NCI-H2081 (cell line): ENCODE measurements around the gene ZFYVE9.

Experiments used
- DNase-seq, 2 experiments: peaks; one replicate each; lab custom pipeline; 2025; lab: John Stamatoyannopoulos, UW

Gene ZFYVE9

GRCh38 chr1:52334906-52335528, 193.1 kb downstream of the ZFYVE9 start:
- DNase-seq, result no peak

DNA sequence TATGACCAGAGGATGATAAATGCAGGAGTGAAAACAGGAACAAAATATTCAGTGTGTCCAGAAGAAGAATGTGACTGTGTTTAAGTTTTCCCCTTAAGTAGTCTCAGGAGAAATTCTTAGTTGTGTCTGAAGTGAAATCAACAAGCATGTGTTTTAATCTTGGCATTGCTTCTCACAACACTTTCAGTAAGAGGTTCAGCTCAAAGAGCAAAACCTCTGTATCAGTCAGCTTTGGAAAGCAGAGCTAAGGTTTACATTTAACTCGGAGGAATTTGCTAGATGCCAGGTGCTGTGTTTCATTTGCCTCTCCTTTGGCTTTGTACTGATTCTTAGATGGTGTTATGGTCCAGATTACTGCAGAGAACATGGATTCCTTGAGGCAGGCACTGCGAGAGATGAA, 195.6 kb downstream of the ZFYVE9 start:
- DNase-seq, result no peak

- no peak for DNase-seq
Observed at GRCh38 chr1:52341655-52342260, 199.9 kb downstream of the ZFYVE9 start.

DNA sequence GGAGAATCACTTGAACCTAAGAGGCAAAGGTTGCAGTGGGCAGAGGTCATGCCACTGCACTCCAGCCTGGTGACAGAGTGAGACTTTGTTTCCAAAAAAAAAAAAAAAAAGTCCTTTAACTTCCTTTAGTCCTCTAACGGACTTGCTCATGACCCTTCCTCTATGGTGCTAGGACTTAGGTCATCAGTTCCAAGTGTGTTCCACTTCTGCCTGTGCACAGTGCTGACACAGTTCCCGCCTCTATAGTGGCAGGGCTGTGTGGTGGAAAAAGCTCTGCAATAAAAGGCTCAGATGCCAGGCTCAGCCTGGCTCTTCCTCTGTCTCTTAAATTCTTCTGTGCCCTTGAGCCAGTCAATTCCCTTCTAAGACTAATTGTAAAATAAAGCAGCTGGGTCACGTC, 202.1 kb downstream of the ZFYVE9 start:
- no peak for DNase-seq

DNA sequence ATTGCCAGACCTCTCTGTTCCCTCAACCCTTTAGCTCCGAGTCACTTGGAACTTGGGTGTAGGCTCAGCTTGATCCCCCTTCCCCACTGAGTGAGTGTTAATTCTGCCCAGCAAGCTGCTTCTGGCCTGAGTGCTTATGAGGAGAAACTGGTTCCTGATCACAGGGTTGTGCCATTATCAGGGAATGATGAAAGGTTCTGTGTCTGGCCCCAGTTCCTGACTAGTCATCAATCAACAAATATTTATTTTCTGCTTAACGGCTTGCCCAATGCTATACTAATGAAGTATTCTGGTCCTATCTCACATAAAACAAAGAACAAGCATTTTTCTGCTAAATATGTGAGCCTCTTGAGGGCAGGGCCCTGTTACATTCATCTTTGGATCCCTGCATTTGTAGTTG, 203.4 kb downstream of the ZFYVE9 start:
- no peak for DNase-seq

DNA sequence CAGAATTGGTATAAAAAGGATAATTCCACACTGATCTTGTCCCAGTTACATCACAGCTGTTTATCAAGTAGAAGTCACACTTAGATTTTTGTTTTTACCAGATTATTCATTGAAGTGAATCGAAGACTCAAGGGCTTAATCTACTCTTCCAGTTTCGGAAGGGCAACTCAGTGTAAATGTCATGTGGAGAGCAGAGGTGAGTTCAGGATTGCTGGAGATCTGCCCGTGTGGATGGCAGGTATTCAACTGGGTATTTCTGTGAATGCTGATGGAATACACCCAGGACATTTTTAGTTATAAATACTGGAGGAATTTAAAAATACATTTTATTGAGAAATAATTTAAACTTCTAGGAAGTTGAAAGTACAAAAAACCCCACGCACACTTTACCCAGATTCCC, 204.8 kb downstream of the ZFYVE9 start:
- DNase-seq, result no peak

GRCh38 chr1:52348704-52349300, 206.9 kb downstream of the ZFYVE9 start:
- peak; percentile 32 to 41 for DNase-seq

- no peak for DNase-seq
Observed at GRCh38 chr1:52352690-52353089, 210.8 kb downstream of the ZFYVE9 start.

DNA sequence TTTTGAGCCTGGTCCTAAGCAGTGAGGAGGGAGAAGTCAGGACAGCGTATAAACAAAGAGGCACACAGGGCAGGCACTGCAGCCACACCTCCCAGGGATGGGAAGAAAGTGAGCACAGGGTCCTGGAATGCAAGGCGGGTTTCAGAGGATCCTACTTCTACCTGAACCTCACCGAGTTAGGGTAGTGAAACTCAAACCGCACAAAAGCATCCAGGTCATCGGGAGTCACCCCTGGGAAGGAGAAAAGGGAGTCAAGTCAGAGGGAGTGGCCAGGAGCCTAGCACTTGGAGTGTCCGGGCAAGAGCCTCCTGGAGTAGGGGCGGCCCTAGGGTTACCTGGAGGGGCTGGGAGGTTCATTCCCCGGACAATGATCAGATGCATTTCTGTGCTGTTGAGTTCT, 213.5 kb downstream of the ZFYVE9 start:
- DNase-seq, result no peak

DNA sequence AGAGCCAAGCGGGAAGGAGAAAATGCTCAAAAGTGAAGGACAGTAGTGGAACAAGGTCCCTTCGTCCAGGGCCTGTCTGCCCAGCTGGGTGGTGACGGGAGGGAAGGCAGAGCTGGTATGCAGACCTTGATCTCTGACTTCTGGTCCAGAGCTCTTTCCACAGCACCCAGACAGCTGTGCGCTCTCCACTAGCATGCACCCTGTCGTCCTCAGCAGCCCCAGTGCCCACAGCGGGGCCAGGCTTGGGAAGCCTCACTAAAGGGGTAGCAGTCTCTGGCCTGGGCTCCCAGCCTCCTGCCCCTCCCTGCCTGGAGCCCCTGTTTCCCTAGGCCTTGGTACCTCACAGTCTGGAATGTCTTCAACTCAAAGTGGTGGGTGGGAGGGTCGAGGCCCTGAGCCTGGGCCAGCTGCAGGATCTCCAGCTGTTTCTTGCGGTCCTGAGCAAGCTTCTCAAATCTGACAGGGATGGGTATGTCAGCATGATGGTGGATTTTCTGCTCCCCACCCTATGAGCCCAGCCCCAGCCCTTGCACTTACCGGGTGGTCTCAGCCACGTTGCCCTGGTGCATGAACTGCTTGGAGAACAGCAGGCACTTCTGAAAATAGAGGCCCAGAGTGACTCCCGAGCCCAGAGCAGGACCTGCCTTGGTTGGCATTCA, 214.1 kb downstream of the ZFYVE9 start:
- no peak for DNase-seq

- DNase-seq, result no peak
Observed at GRCh38 chr1:52356818-52357355, 215.0 kb downstream of the ZFYVE9 start.

DNA sequence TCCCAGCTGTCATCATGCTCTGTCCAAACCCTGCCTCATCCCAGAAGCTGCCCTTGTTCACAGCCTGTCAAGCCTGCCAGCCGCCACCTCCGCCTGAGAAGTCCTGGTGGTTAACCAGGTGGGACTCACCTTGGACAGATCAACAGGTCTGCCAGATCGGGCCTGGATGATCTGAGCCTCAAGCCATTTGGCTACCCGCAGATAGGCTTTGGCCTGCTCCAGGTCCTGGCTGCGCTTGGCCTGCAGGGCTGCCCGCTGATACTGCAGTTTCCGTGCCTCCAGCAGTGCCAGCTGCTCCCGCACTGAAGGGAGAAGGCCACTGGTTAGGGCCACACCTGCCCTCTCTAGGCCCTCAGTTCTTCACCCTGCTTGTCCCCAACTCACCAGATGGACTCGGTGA, 215.5 kb downstream of the ZFYVE9 start:
- DNase-seq, result no peak

GRCh38 chr1:52358851-52359497, 217.1 kb downstream of the ZFYVE9 start:
- no peak for DNase-seq

GRCh38 chr1:52359676-52360594, 218.0 kb downstream of the ZFYVE9 start:
- no peak for DNase-seq

DNA sequence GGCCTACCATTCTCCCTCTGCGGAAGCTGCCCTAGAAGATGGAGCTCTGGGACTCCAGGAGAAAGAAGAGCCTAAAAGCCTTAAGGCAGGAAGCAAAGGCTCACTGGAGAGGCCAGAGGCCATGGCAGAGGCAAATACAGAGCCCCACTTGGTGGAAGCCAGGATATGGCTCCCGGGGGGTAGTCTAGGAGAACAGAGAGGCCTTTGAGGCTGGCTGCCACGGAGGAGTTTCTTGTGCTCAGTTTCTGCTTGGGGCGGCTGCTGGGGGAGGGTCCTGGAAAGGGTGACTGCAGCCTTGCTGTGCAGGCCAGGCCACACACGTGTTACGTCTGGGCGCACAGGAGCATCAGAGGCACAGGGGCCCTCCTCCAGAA, 218.7 kb downstream of the ZFYVE9 start:
- no peak for DNase-seq

DNA sequence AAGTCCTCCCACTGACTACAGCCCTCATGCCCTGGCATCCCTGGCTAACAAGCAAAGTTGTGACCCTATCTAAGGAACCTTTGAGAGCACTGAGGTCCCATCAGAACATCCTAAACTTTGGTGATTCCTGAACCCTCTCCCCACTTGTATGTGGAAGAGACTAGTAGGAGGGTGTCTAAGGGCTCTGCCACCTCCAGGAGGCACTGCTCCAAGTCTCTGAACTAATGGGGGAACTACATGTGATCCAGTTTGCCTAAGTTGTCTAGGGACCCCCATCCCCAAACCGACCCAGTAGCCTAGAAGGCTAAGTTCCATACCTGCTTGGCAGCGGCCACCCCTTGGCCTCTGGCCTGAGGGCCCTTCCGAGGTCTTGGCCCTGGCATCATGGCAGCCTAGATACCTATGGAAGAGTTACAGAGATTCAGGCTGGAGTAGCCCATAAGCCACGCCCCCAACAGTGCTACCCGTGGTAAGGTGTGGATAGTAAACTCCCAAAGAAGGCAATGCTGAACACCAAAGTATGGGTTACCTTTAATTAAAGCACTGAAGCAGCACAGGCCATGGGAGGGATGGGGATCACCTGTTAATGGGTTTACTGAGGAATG, 222.4 kb downstream of the ZFYVE9 start:
- no peak for DNase-seq

GRCh38 chr1:52365071-52365745, 223.3 kb downstream of the ZFYVE9 start:
- DNase-seq, result peak in 1 of 2 experiments; percentile 28

GRCh38 chr1:52365746-52366516, 224.0 kb downstream of the ZFYVE9 start, which contains the start of gene CC2D1B:
TSS of gene CC2D1B (minus strand) at chr1:52366205. CDS start at chr1:52364620, 1,585 bp downstream.
- DNase-seq, result peak; percentile 99

DNA sequence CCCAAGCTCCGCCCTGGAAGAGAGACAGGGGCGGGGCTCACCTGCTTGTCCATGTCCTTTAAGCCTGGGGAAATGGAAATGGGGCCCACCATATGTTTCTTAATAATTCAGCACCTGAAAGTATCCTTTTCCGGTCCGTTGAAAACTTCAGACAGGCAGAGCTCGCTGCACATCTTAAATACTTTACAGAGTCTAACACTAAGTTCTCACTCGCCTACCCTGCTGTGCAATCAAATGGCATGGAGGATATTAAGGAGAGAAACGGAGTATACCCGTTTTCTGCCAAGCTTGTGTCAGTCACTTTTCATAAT, 224.6 kb downstream of the ZFYVE9 start:
- no peak for DNase-seq

DNA sequence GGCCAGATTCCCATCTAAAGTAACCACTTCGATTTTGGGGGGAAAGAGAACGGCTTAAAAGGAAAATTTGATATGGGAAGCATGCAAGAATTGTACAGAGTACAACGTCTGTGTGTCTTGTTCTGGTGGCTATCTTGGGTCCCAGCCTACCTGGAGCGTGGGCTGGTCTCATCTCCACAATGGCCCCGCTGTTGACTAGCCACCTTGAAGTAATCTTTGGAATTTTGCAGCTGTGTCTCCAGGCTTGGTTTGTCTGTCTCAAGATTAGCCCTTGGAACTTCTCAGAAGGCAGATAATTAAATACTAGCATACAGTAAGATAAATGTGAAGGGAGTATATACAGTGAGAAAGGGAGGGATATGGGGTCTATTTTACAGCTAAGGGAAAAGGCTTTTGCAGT, 225.4 kb downstream of the ZFYVE9 start:
- no peak for DNase-seq
